GM23338 (cell line): ENCODE data around the gene RAD51B.

ENCODE experiments used
- CREB1 ChIP-seq: fragments of 250-450 bp; sonication (Bioruptor Pico); IDR thresholded peaks from 2 replicates; pipeline ENCODE4 v1.5.0; 2020; ENCODE audit warnings: low read depth, mild to moderate bottlenecking, moderate library complexity
- EZH2 ChIP-seq: fragments of 200-600 bp; sonication (generic); IDR thresholded peaks from one replicate; pipeline ENCODE4 v1.8.0; 2017; ENCODE audit warnings: antibody characterized with exemption, mild to moderate bottlenecking, low read depth; ENCODE audit not compliant: unreplicated experiment
- EZH2phosphoT487 ChIP-seq: fragments of 200-600 bp; sonication (generic); IDR thresholded peaks from one replicate; pipeline ENCODE4 v1.8.1; 2018; ENCODE audit warnings: antibody characterized with exemption; ENCODE audit not compliant: unreplicated experiment
- JUNB ChIP-seq: IDR thresholded peaks from one replicate; pipeline ENCODE4 v1.6.1; 2016; ENCODE audit warnings: antibody characterized with exemption; ENCODE audit not compliant: unreplicated experiment
- POLR2AphosphoS5 ChIP-seq: IDR thresholded peaks from 2 replicates; pipeline ENCODE4 v1.6.1; 2016; ENCODE audit warnings: antibody characterized with exemption, low read depth
- STAT1 ChIP-seq: IDR thresholded peaks from one replicate; pipeline ENCODE4 v1.6.1; 2016; ENCODE audit warnings: antibody characterized with exemption; ENCODE audit not compliant: unreplicated experiment
- ZNF331 ChIP-seq: fragments of 250-450 bp; sonication (Bioruptor Pico); IDR thresholded peaks from 2 replicates; pipeline ENCODE4 v1.5.0; 2020; ENCODE audit warnings: low read depth, mild to moderate bottlenecking, moderate library complexity
- TF ChIP-seq, protein P1 (sequence below), 2 experiments: fragments of 200-600 bp in 1 of 2; sonication (generic) in 1 of 2; conservative IDR thresholded peaks; 2 replicates each; pipeline versions ENCODE4 v1.5.1 to v1.6.1; 2016 to 2017; ENCODE audit warnings: antibody characterized with exemption in 2 of 2, low read depth in 2 of 2, mild to moderate bottlenecking in 2 of 2, moderate library complexity in 1 of 2
- TF ChIP-seq, protein P2 (sequence below): IDR thresholded peaks from one replicate; pipeline ENCODE4 v1.6.1; 2018; ENCODE audit warnings: antibody characterized with exemption; ENCODE audit not compliant: unreplicated experiment
- TF ChIP-seq, protein P3 (sequence below): IDR thresholded peaks from 2 replicates; pipeline ENCODE4 v1.6.1; 2016; ENCODE audit warnings: antibody characterized with exemption

DNA sequence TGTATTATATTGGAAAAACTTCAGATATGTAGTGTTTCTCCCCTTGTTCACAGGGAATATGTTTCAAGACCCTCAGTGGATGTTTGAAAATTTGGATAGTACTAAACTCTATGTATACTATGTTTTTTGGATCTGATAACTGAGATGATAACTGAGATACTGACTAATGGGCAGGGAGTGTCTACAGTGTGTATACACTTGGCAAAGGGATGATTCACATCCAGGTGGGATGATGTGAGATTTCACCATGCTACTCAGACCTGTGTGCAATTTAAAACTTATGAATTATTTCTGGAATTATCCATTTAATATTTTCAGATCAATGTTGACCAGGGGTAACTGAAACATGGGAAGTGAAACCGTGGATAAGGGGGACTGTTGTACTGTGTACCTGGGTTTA, 13.8 kb downstream of the RAD51B start:
- TF ChIP-seq, protein P1, sequence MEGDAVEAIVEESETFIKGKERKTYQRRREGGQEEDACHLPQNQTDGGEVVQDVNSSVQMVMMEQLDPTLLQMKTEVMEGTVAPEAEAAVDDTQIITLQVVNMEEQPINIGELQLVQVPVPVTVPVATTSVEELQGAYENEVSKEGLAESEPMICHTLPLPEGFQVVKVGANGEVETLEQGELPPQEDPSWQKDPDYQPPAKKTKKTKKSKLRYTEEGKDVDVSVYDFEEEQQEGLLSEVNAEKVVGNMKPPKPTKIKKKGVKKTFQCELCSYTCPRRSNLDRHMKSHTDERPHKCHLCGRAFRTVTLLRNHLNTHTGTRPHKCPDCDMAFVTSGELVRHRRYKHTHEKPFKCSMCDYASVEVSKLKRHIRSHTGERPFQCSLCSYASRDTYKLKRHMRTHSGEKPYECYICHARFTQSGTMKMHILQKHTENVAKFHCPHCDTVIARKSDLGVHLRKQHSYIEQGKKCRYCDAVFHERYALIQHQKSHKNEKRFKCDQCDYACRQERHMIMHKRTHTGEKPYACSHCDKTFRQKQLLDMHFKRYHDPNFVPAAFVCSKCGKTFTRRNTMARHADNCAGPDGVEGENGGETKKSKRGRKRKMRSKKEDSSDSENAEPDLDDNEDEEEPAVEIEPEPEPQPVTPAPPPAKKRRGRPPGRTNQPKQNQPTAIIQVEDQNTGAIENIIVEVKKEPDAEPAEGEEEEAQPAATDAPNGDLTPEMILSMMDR (conservative IDR thresholded peaks at IDR 0.05; ENCODE audit: low read depth in 2 of 2): no peak
- TF ChIP-seq EZH2 (no peak), JUNB (no peak), POLR2AphosphoS5 (no peak), EZH2phosphoT487 (no peak), ZNF331 (CRISPR knock-in tag) (no peak), CREB1 (CRISPR knock-in tag) (no peak), STAT1 (no peak)
- TF ChIP-seq, protein P2, sequence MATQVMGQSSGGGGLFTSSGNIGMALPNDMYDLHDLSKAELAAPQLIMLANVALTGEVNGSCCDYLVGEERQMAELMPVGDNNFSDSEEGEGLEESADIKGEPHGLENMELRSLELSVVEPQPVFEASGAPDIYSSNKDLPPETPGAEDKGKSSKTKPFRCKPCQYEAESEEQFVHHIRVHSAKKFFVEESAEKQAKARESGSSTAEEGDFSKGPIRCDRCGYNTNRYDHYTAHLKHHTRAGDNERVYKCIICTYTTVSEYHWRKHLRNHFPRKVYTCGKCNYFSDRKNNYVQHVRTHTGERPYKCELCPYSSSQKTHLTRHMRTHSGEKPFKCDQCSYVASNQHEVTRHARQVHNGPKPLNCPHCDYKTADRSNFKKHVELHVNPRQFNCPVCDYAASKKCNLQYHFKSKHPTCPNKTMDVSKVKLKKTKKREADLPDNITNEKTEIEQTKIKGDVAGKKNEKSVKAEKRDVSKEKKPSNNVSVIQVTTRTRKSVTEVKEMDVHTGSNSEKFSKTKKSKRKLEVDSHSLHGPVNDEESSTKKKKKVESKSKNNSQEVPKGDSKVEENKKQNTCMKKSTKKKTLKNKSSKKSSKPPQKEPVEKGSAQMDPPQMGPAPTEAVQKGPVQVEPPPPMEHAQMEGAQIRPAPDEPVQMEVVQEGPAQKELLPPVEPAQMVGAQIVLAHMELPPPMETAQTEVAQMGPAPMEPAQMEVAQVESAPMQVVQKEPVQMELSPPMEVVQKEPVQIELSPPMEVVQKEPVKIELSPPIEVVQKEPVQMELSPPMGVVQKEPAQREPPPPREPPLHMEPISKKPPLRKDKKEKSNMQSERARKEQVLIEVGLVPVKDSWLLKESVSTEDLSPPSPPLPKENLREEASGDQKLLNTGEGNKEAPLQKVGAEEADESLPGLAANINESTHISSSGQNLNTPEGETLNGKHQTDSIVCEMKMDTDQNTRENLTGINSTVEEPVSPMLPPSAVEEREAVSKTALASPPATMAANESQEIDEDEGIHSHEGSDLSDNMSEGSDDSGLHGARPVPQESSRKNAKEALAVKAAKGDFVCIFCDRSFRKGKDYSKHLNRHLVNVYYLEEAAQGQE: no peak
- TF ChIP-seq, protein P3, sequence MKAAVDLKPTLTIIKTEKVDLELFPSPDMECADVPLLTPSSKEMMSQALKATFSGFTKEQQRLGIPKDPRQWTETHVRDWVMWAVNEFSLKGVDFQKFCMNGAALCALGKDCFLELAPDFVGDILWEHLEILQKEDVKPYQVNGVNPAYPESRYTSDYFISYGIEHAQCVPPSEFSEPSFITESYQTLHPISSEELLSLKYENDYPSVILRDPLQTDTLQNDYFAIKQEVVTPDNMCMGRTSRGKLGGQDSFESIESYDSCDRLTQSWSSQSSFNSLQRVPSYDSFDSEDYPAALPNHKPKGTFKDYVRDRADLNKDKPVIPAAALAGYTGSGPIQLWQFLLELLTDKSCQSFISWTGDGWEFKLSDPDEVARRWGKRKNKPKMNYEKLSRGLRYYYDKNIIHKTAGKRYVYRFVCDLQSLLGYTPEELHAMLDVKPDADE: no peak
